HFFc6 (cell line): ENCODE measurements around the gene SLMAP. TPM values are rescaled to one million over a fixed set of nuclear protein-coding genes. Genes with fewer than 3 reads are reported as not detected.

Experiments
- DNase-seq: peaks from one replicate; pipeline ENCODE4 v3.0.0-alpha.2; 2018
- H3K27ac Mint-ChIP-seq: 2 replicates; pipeline ENCODE4 v1.8.0; 2020; ENCODE audit warnings: mild to moderate bottlenecking, mixed read lengths
- H3K27me3 Mint-ChIP-seq: 2 replicates; pipeline ENCODE4 v1.8.0; 2021; ENCODE audit warnings: mild to moderate bottlenecking, moderate library complexity, mixed read lengths; ENCODE audit not compliant: insufficient read depth
- H3K36me3 Mint-ChIP-seq: 2 replicates; pipeline ENCODE4 v1.8.0; 2021; ENCODE audit warnings: low read depth, mixed read lengths
- H3K4me1 Mint-ChIP-seq: 2 replicates; pipeline ENCODE4 v1.8.0; 2020; ENCODE audit warnings: low read depth, mixed read lengths
- H3K4me3 Mint-ChIP-seq: 2 replicates; pipeline ENCODE4 v1.8.0; 2020; ENCODE audit warnings: mild to moderate bottlenecking, moderate library complexity, mixed read lengths
- H3K9me3 Mint-ChIP-seq: 2 replicates; pipeline ENCODE4 v1.8.0; 2020; ENCODE audit warnings: mild to moderate bottlenecking, mixed read lengths
- CTCF ChIP-seq: fragments of 200-600 bp; sonication (generic); IDR thresholded peaks from 2 replicates; pipeline ENCODE4 v1.5.0; 2021; ENCODE audit warnings: antibody characterized with exemption, mild to moderate bottlenecking
- total RNA-seq, 6 experiments: library from RNA; stranded (reverse); fragmentation: NEBNext Ultra II Directional; extraction: Animal tissue kit (Norgen Biotek cat#: 25700); gene quantifications; 2 replicates in 1 of 6; 3 replicates in 5 of 6; pipeline ENCODE4 v1.2.3, GENCODE V29; 2021

The SLMAP gene
- total RNA-seq, 6 experiments from 2014 or later, result 51.1 to 54.8 (median 52.3) TPM

GRCh38 chr3:57826952-57827723 lies 71.0 kb downstream of the SLMAP start:
- Mint-ChIP-seq H3K27ac (peak overlapping the region; percentile 50; the same call in 1 of the 2 replicates), H3K36me3 (no peaks in the 10 kb centered on the region), H3K4me3 (no peak overlapping the region), H3K9me3 (no peaks in the 10 kb centered on the region), H3K27me3 (no peaks in the 10 kb centered on the region; the same call in 1 of the 2 replicates), H3K4me1 (peaks cover 44% of the 10 kb centered on the region)
- no peak for TF ChIP-seq CTCF
- DNase-seq, result no peak

- no peak for TF ChIP-seq CTCF
- Mint-ChIP-seq H3K36me3 (no peaks in the 10 kb centered on the region), H3K27ac (no peak overlapping the region), H3K9me3 (no peaks in the 10 kb centered on the region), H3K4me1 (peaks cover 38% of the 10 kb centered on the region), H3K27me3 (no peaks in the 10 kb centered on the region; the same call in 1 of the 2 replicates), H3K4me3 (no peak overlapping the region)
- no peak for DNase-seq
Measured at GRCh38 chr3:57827757-57828156, 71.6 kb downstream of the SLMAP start.

- H3K9me3 Mint-ChIP-seq, result no peaks in the 10 kb centered on the region
Measured at GRCh38 chr3:57832486-57832885, 76.4 kb downstream of the SLMAP start.

GRCh38 chr3:57832900-57833313 lies 76.8 kb downstream of the SLMAP start:
- H3K4me3 Mint-ChIP-seq, result no peak overlapping the region
- no peak for TF ChIP-seq CTCF

More at GRCh38 chr3:57832486-57832885, 76.4 kb downstream of the SLMAP start:
- peaks cover 12% of the 10 kb centered on the region for H3K4me1 Mint-ChIP-seq
- H3K36me3 Mint-ChIP-seq, result no peaks in the 10 kb centered on the region
- no peak for TF ChIP-seq CTCF
- H3K27me3 Mint-ChIP-seq, result no peaks in the 10 kb centered on the region
- H3K27ac Mint-ChIP-seq, result no peak overlapping the region
- H3K4me3 Mint-ChIP-seq, result no peak overlapping the region
- no peak for DNase-seq

GRCh38 chr3:57833763-57834162 lies 77.7 kb downstream of the SLMAP start:
- DNase-seq, result no peak
- Mint-ChIP-seq H3K27me3 (no peaks in the 10 kb centered on the region), H3K36me3 (no peaks in the 10 kb centered on the region), H3K4me1 (peaks cover 4% of the 10 kb centered on the region; the same call in 1 of the 2 replicates), H3K4me3 (no peak overlapping the region), H3K9me3 (no peaks in the 10 kb centered on the region), H3K27ac (no peak overlapping the region)
- no peak for TF ChIP-seq CTCF

More at GRCh38 chr3:57832900-57833313, 76.8 kb downstream of the SLMAP start:
- Mint-ChIP-seq H3K4me1 (peaks cover 8% of the 10 kb centered on the region; the same call in 1 of the 2 replicates), H3K9me3 (no peaks in the 10 kb centered on the region), H3K27ac (no peak overlapping the region), H3K27me3 (no peaks in the 10 kb centered on the region), H3K36me3 (no peaks in the 10 kb centered on the region)
- DNase-seq, result no peak
